Ovary (tissue), 3 donors: ENCODE results near the gene SIGLEC5.
"Not testable (repeated sequence)": the region's sequence is repeated elsewhere in the genome, so short reads cannot be mapped to it uniquely, and the experiment has no call there.

ENCODE experiments used
- POLR2A ChIP-seq: fragments of 450-650 bp; IDR thresholded peaks from one replicate; pipeline ENCODE4 v1.6.1; 2017; ENCODE audit warnings: antibody characterized with exemption, mild to moderate bottlenecking, moderate library complexity
- TF ChIP-seq, protein P1 (sequence below), 3 donors: fragments of 450-650 bp in 2 of 3; fragments of 200-600 bp in 1 of 3; IDR thresholded peaks; one replicate each; pipeline versions ENCODE4 v1.5.1 to v1.8.0; 2016 to 2022; ENCODE audit warnings: antibody characterized with exemption in 3 of 3, mild to moderate bottlenecking in 1 of 3
- donor health status: DM: no; HTN: no; CAD: no.

GRCh38 chr19:51675911-51676565, 45.8 kb upstream of the SIGLEC5 start:
- not testable (repeated sequence) for TF ChIP-seq POLR2A
- TF ChIP-seq, protein P1, sequence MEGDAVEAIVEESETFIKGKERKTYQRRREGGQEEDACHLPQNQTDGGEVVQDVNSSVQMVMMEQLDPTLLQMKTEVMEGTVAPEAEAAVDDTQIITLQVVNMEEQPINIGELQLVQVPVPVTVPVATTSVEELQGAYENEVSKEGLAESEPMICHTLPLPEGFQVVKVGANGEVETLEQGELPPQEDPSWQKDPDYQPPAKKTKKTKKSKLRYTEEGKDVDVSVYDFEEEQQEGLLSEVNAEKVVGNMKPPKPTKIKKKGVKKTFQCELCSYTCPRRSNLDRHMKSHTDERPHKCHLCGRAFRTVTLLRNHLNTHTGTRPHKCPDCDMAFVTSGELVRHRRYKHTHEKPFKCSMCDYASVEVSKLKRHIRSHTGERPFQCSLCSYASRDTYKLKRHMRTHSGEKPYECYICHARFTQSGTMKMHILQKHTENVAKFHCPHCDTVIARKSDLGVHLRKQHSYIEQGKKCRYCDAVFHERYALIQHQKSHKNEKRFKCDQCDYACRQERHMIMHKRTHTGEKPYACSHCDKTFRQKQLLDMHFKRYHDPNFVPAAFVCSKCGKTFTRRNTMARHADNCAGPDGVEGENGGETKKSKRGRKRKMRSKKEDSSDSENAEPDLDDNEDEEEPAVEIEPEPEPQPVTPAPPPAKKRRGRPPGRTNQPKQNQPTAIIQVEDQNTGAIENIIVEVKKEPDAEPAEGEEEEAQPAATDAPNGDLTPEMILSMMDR (IDR thresholded peaks at IDR 0.05), result not testable (repeated sequence)
